HG03558 (cell line): ENCODE results near the gene QRFP.

Source experiments
- ATAC-seq: cut with Tn5 transposase; IDR thresholded peaks from one replicate; pipeline ENCODE4 v1.9.1; 2021; ENCODE audit warnings: moderate number of reproducible peaks; ENCODE audit not compliant: unreplicated experiment; ENCODE audit errors: extremely low read depth

The QRFP gene

DNA sequence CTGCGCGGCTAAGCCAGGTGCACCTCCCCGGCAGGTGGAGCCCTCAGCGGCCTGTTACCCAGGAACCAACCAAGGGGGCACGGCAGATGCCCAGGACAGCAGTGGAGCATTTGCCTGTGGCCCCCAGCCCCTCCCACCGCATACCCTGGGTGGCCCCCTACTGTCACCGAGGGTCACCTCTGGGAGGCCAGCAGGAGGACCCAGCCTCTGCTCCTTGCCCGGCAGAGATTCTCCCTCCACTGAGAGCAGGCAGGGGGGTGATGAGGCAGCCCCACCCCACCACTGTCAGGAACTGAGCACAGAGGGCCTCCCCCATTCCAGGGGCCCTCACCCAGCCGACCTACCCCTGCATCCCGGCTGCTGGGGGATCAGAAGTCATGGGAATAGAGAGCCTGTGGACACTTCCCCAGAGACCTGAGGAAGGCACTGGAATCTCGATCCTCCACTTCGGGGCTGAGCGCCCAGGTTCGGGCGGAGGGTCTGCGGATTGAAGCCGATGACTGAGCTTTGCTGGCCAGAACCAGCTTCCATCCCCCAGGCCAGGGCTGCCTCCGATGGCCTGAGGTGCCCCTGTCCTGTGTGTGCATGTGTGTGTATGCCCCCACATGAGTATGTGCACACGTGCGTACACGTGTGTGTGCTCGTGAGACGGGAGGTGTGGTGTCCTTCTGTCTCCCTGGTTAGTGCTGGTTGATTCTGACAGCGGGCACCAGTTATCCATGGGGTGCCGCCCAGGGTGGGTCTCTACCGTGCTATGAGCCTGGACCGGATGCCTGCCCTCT lies at the start of gene QRFP:
QRFP (minus strand) TSS at position 580 of the 782 bp plus-strand sequence. CDS start 2,974 bp downstream, outside the sequence.
- ATAC-seq, result no peak

- no peak for ATAC-seq
Measured at GRCh38 chr9:130945173-130945572, 48.6 kb upstream of the QRFP start.

DNA sequence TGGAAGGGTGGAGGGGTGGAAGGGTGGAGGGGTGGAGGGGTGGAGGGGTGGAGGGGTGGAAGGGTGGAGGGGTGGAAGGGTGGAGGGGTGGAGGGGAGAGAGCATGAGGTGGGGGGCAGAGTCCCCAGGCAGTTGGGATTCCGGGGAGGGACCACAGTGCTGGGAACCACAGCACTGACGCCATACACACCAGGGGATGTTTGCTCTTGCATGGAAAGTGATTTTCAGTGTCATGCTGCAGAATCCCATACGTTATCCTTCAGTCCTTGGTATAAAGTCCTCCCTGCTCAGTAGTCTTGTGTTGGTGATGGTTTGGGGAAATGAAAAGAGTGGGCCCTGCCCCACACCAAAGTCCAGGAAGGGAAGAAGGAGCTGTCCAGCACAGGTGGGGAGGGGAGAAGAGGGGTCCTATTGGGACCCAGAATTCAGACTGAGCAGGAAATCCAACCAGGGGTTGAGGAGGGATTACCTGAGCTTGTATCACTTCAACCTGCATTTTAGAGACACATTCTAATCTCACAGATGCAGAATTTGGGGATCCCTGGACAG lies 48.0 kb upstream of the QRFP start:
- ATAC-seq, result no peak

- no peak for ATAC-seq
Measured at GRCh38 chr9:130943777-130944176, 47.2 kb upstream of the QRFP start.

DNA sequence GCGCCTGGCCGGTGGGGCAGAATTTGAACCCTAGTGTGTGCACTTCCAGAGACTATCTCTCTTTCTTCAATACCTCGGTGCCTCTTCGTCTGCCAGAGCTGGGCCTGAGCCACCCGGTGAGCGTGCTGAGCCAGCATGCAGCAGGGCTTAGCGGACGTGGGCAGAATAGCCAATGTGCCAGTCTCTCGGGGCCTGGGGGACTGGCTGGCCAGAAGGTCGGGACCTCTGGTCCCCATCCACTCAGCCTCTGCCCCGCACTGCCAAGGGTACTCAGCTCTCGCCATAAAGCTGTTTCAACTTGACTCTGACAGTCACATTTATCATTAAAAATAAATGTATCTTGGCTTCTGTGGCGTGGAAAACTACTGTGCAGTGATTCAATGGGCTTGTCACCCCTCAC lies 46.6 kb upstream of the QRFP start:
- ATAC-seq, result no peak

DNA sequence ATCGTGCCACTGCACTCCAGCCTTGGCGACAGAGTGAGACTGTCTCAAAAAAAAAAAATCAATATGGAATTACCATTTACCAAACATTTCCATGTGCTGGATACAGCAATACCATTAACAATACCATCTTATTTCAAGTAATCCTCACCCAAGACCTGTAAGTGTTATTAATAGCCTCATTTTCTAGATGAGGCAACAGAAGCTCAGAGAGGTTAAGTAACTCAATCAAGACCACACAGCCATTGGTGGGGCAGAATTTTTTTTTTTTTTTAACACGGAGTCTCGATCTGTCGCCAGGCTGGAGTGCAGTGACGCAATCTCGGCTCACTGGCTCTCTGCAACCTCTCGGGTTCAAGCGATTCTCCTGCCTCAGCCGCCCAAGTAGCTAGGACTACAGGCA lies 46.1 kb upstream of the QRFP start:
- no peak for ATAC-seq

- ATAC-seq, result no peak
Measured at GRCh38 chr9:130942084-130942483, 45.5 kb upstream of the QRFP start.

DNA sequence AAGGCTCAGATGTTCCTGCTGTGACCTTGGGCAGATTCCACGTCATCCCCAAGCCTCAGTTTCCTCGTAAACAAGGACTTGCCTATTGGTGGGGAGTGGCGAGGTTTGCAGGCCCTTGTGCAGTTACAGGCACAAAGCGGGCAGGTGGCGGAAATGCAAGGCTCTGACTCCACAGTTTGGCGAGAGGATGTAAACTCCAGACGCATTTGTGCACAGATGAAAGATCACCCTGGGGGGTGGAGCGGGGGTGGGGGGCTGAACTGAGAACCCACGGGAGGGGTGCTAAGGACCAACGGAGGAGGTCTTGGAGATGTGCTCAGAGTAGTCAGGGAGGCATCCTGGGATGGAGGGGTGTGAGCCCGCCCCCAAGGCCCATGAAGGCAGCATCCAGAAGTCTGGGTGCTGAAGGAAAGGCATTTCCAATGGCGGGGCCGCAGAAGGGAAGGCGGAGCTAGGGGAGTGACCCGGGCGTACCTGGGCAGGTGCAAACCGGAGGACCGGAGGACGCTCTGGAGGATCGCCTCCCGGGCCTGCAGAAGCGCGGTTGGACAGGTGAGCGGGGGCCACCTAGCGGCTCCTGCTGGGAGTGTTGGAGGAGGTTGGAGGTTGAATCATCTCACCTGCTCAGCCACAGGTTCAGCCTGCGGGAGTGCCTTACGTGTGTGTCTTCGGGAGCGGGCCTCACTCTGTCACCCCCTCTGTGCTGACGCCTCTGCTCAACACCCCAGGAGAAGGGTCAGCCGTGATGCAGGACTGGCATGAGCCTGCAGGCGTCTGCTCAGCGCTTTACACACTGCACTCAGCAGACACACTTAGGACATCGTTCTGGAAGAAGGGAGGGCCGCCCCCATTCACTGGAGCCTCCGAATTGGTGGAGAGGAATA lies 44.3 kb upstream of the QRFP start:
- ATAC-seq, result no peak

GRCh38 chr9:130940027-130940549 lies 43.5 kb upstream of the QRFP start:
- ATAC-seq, result no peak

GRCh38 chr9:130939405-130940026 lies 42.9 kb upstream of the QRFP start:
- ATAC-seq, result no peak

DNA sequence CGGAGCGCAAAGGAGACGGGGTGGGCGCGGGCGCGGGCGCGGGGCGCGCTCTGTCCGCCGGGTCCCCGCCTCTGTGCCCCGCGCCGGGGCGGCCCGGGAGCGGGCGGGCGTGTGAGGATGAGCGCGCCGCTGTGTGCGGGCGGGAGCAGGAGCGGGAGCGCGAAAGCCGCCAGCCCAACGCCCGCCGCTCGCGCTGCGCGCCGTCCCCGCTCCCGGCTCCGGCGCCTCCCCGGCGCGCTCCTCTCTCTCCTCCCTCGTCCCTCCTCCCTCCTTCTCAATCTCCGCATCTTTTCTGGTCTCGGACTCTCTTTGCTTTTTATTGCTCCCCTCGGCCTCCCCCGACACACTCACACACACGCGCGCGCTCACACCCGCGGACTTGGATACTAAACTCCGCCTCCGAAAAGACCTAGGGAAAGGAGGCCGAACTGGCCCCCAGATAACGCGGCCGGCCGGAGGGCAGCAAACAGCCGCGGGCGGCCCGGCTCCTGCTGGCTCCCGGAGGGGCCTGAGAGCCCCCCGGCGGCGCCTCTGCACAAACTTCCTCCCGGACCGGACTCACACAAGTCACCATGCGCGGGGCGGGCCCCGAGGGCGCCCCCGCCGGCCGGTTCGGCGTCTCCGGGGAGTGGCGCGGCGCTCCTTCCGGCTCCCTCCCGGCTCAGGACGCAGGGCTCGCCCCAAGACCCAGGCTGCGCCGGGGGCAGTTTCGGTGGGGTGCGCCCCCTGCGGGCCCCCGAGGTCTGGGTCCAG lies 42.2 kb upstream of the QRFP start, which contains the start of gene FIBCD1:
FIBCD1 (minus strand) TSS at position 596 of the 753 bp plus-strand sequence. CDS start 640 bp downstream, outside the sequence.
- ATAC-seq, result no peak

- no peak for ATAC-seq
Measured at GRCh38 chr9:130938184-130938651, 41.6 kb upstream of the QRFP start.

GRCh38 chr9:130937146-130938076 lies 40.8 kb upstream of the QRFP start:
- ATAC-seq, result no peak

GRCh38 chr9:130936285-130937117 lies 39.9 kb upstream of the QRFP start:
- no peak for ATAC-seq

GRCh38 chr9:130935648-130936271 lies 39.1 kb upstream of the QRFP start:
- no peak for ATAC-seq

GRCh38 chr9:130934702-130935647 lies 38.4 kb upstream of the QRFP start:
- ATAC-seq, result no peak
